SK-N-SH (cell line): Measurements from ENCODE around the gene STIM1. TPM values are rescaled to one million over a fixed set of nuclear protein-coding genes. Genes with fewer than 3 reads are reported as not detected.

Source experiments
- CTCF ChIA-PET: fragments of 300-600, 350-600 bp; formaldehyde crosslinking; extraction: SDS; loops from one replicate; lab custom pipeline; 2021; lab: Yijun Ruan, JAX
- POLR2A ChIA-PET: fragments of 350-600 bp; sonication (Branson Sonifier 250); formaldehyde crosslinking; extraction: SDS; loops from one replicate; lab custom pipeline; 2020; ENCODE audit warnings: antibody characterized with exemption, inconsistent platforms; lab: Yijun Ruan, JAX
- DNase-seq: peaks from one replicate; pipeline ENCODE4 v3.0.0; 2012
- H2AFZ ChIP-seq: fragments of 200-600 bp; sonication (generic); 2 replicates; pipeline ENCODE4 v1.8.1; 2016; ENCODE audit warnings: antibody characterized with exemption, mild to moderate bottlenecking, low read depth
- H3F3A ChIP-seq: fragments of 200-600 bp; sonication (generic); replicated peaks from 2 replicates; pipeline ENCODE3; 2016; ENCODE audit warnings: antibody characterized with exemption, mild to moderate bottlenecking; ENCODE audit not compliant: insufficient read depth
- H3K27ac ChIP-seq, 2 experiments: fragments of 200-500 bp in 1 of 2; fragments of 200-600 bp in 1 of 2; sonication (Bioruptor generic) in 1 of 2; sonication (generic), shearing (Covaris generic) in 1 of 2; 2 replicates each; pipeline versions ENCODE4 v1.5.1 to v1.6.1; 2014 to 2016; ENCODE audit warnings: low read depth in 2 of 2, inconsistent platforms in 1 of 2, low read length in 1 of 2, mild to moderate bottlenecking in 1 of 2, mixed read lengths in 1 of 2
- H3K27me3 ChIP-seq: fragments of 200-600 bp; sonication (generic), shearing (Covaris generic); 2 replicates; pipeline ENCODE4 v1.6.1; 2016; ENCODE audit warnings: mixed run types; ENCODE audit not compliant: insufficient read depth
- H3K36me3 ChIP-seq, 2 experiments: fragments of 200-500 bp in 1 of 2; fragments of 200-600 bp in 1 of 2; sonication (Bioruptor generic) in 1 of 2; sonication (generic) in 1 of 2; replicated peaks in 1 of 2; 2 replicates each; pipeline versions ENCODE3 to v1.5.1; 2014 to 2016; ENCODE audit warnings: low read length in 1 of 2, mild to moderate bottlenecking in 1 of 2; ENCODE audit not compliant: insufficient read depth in 2 of 2, control insufficient read depth in 1 of 2
- H3K4me1 ChIP-seq, 2 experiments: fragments of 200-500 bp in 1 of 2; fragments of 200-600 bp in 1 of 2; sonication (Bioruptor generic) in 1 of 2; sonication (generic), shearing (Covaris generic) in 1 of 2; 2 replicates each; pipeline versions ENCODE4 v1.5.1 to v1.6.1; 2014 to 2016; ENCODE audit warnings: low read depth in 1 of 2, low read length in 1 of 2, mixed run types in 1 of 2; ENCODE audit not compliant: insufficient read depth in 2 of 2, control insufficient read depth in 1 of 2
- H3K4me2 ChIP-seq: fragments of 200-600 bp; sonication (generic), shearing (Covaris generic); 2 replicates; pipeline ENCODE4 v1.6.1; 2017; ENCODE audit warnings: mixed run types
- H3K4me3 ChIP-seq, 2 experiments: fragments of 200-500 bp in 1 of 2; fragments of 200-600 bp in 1 of 2; sonication (Bioruptor generic) in 1 of 2; sonication (generic), shearing (Covaris generic) in 1 of 2; 2 replicates each; pipeline versions ENCODE4 v1.5.1 to v1.8.1; 2014 to 2016; ENCODE audit warnings: low read depth in 2 of 2, inconsistent platforms in 1 of 2, low read length in 1 of 2, mild to moderate bottlenecking in 1 of 2, mixed read lengths in 1 of 2, moderate library complexity in 1 of 2
- H3K79me2 ChIP-seq: fragments of 200-600 bp; sonication (generic); 2 replicates; pipeline ENCODE4 v1.8.1; 2017; ENCODE audit warnings: mild to moderate bottlenecking; ENCODE audit not compliant: insufficient read depth
- H3K9ac ChIP-seq: fragments of 200-600 bp; sonication (generic); 2 replicates; pipeline ENCODE4 v1.6.1; 2017; ENCODE audit warnings: mixed run types
- H3K9me2 ChIP-seq: fragments of 200-600 bp; sonication (generic); 2 replicates; pipeline ENCODE4 v1.6.1; 2017; ENCODE audit warnings: mixed run types
- H3K9me3 ChIP-seq: fragments of 200-600 bp; sonication (generic); 2 replicates; pipeline ENCODE4 v1.6.1; 2017; ENCODE audit warnings: mixed run types, mild to moderate bottlenecking, moderate library complexity
- H4K20me1 ChIP-seq: fragments of 200-600 bp; sonication (generic); 2 replicates; pipeline ENCODE4 v1.6.1; 2017; ENCODE audit warnings: mild to moderate bottlenecking, mixed run types; ENCODE audit not compliant: insufficient read depth
- CHD2 ChIP-seq: fragments of 150-350 bp; IDR thresholded peaks from 2 replicates; pipeline ENCODE4 v1.6.1; 2018; ENCODE audit warnings: low read length; ENCODE audit not compliant: partially characterized antibody
- ELF1 ChIP-seq: IDR thresholded peaks from 2 replicates; pipeline ENCODE4 v1.4.0; 2012
- EP300 ChIP-seq, 2 experiments: IDR thresholded peaks; 2 replicates each; pipeline versions ENCODE4 v1.4.0 to v1.6.1; 2012; ENCODE audit warnings: borderline replicate concordance in 1 of 2, low read depth in 1 of 2, low read length in 1 of 2
- FOSL2 ChIP-seq: IDR thresholded peaks from 2 replicates; pipeline ENCODE4 v1.4.0; 2012; ENCODE audit warnings: low read depth, mild to moderate bottlenecking, moderate library complexity, borderline replicate concordance
- FOXJ3 ChIP-seq: sonication (generic); formaldehyde crosslinking; IDR thresholded peaks from 2 replicates; pipeline ENCODE4 v1.5.1; 2020; ENCODE audit warnings: mild to moderate bottlenecking, missing genetic modification reagents
- FOXM1 ChIP-seq: IDR thresholded peaks from 2 replicates; pipeline ENCODE4 v1.4.0; 2012; ENCODE audit warnings: low read depth, mild to moderate bottlenecking
- JUND ChIP-seq: IDR thresholded peaks from 2 replicates; pipeline ENCODE4 v1.4.0; 2012
- RXRA ChIP-seq: IDR thresholded peaks from 2 replicates; pipeline ENCODE4 v1.4.0; 2012; ENCODE audit warnings: low read depth, mild to moderate bottlenecking, borderline replicate concordance
- YY1 ChIP-seq: IDR thresholded peaks from 2 replicates; pipeline ENCODE4 v1.4.0; 2012; ENCODE audit warnings: low read depth, mild to moderate bottlenecking
- WGBS: methylation state at CpG from one replicate; pipeline ENCODE4 v1.1.6; 2017; ENCODE audit warnings: low lambda C conversion rate; 5-methylcytosine and 5-hydroxymethylcytosine counted together
- polyA plus RNA-seq, 3 experiments: library from polyadenylated mRNA; depleted of rRNA; stranded (reverse); fragments of >200 nt; gene quantifications; 2 replicates each; pipeline ENCODE4 v1.2.3, GENCODE V29; 2012
- TF ChIP-seq, protein P1 (sequence below): fragments of 150-350 bp; IDR thresholded peaks from 2 replicates; pipeline ENCODE4 v1.6.1; 2016; ENCODE audit warnings: mild to moderate bottlenecking, low read depth, low read length
- TF ChIP-seq, protein P2 (sequence below): IDR thresholded peaks from 2 replicates; pipeline ENCODE4; 2012
- TF ChIP-seq, protein P3 (sequence below): IDR thresholded peaks from 2 replicates; pipeline ENCODE4 v1.6.1; 2012; ENCODE audit warnings: mild to moderate bottlenecking, low read depth, low read length, moderate library complexity
- TF ChIP-seq, protein P4 (sequence below): IDR thresholded peaks from 2 replicates; pipeline ENCODE4 v1.4.0; 2012; ENCODE audit warnings: low read depth, borderline replicate concordance
- TF ChIP-seq, protein P5 (sequence below): IDR thresholded peaks from 2 replicates; pipeline ENCODE4 v1.4.0; 2012; ENCODE audit warnings: low read depth, borderline replicate concordance
- TF ChIP-seq, protein P6 (sequence below): fragments of 200-600 bp; sonication (generic); IDR thresholded peaks from 2 replicates; pipeline ENCODE4 v1.6.1; 2017; ENCODE audit warnings: antibody characterized with exemption, mild to moderate bottlenecking, moderate library complexity

Gene STIM1
- polyA plus RNA-seq, 1 of the 3 experiments (the other 2 are of a cell fraction), result 29.5 TPM

DNA sequence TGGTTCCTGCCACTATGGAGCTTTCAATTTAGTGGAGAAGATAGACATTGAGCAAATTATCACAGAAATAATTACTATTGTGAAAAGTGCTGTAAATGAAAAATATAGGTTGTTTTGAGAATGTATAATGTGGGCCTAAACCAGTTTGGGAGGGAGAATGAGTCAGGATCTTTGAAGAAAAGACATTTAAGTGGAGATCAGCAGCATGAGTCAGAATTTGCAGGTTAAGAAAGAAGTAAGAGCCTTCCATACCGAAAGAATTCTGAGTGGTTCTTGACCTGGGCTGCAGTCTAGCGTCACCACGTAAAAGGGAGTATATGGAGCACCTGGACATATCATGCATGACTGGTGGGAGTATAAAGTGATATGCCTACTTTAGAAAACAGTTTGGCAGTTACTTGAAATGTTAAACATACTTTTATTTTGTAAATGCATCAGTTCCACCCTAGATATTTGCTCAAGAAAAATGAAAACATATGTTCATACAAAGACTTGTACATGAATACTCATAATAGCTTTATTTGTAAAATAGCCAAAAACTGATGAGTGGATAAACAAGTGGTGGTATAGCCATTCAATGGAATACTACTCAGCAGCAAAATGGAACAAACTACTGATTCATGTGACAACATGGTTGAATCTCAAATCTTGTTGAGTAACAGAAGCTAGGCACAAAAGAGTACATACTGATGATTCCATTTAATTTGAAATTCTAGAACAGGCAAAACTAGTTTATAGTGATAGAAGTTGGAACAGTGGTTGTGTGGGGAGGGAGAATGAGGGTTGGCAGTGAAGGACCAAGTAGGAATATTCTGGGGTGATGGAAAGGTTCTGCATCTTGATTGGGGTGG is 99.2 kb downstream of the STIM1 start:
- Histone ChIP-seq H3F3A (peaks cover 10% of the 10 kb centered on the region), H3K9me3 (no peaks in the 10 kb centered on the region), H3K36me3 (no peaks in the 10 kb centered on the region), H3K27ac (no peak overlapping the region), H3K9me2 (no peaks in the 10 kb centered on the region), H4K20me1 (no peaks in the 10 kb centered on the region), H3K9ac (no peak overlapping the region), H3K27me3 (no peaks in the 10 kb centered on the region), H3K4me2 (no peak overlapping the region), H3K79me2 (no peaks in the 10 kb centered on the region), H3K4me3 (no peak overlapping the region), H2AFZ (no peak overlapping the region), H3K4me1 (peaks cover 0 to 14% of the 10 kb centered on the region in 2 experiments; a peak in 2 of 4 replicates)
- 94% methylated on average over 3 of the region's 3 CpGs for WGBS
- DNase-seq, result no peak
- peak; percentile 36; the same call in 1 of the 2 replicates for TF ChIP-seq FOSL2
- TF ChIP-seq, protein P1, sequence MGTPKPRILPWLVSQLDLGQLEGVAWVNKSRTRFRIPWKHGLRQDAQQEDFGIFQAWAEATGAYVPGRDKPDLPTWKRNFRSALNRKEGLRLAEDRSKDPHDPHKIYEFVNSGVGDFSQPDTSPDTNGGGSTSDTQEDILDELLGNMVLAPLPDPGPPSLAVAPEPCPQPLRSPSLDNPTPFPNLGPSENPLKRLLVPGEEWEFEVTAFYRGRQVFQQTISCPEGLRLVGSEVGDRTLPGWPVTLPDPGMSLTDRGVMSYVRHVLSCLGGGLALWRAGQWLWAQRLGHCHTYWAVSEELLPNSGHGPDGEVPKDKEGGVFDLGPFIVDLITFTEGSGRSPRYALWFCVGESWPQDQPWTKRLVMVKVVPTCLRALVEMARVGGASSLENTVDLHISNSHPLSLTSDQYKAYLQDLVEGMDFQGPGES, result no peak
- ChIA-PET CTCF (interaction anchor here (0.7 kb wide), 1 partner anchor 93 kb away, joined by 3 read pairs; no protein-coding TSS in a partner anchor), POLR2A (no interaction called here)

DNA sequence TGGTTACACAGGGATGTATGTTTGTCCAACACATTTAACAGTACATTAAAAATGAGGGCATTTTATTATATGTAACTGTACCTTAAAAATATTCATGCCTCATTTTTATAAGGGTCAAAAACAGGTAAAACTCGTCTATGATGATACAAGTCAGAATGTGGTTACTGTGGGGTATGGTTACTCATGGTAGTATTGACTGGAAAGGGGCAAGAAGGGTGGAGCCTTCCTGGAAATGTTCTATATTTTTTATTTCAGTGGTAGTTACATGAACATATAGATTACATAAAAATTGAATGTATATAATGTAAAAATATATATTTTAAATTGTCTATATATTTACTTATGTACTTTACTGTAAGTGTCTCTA is 99.8 kb downstream of the STIM1 start:
- ChIA-PET CTCF (no interaction called here), POLR2A (no interaction called here)
- peaks cover 0 to 13% of the 10 kb centered on the region in 2 experiments; a peak in 2 of 4 replicates for H3K4me1 ChIP-seq
- H2AFZ ChIP-seq, result no peak overlapping the region
- H3K79me2 ChIP-seq, result no peaks in the 10 kb centered on the region
- H3K9me3 ChIP-seq, result no peaks in the 10 kb centered on the region
- H3F3A ChIP-seq, result peaks cover 13% of the 10 kb centered on the region
- no peaks in the 10 kb centered on the region for H4K20me1 ChIP-seq
- no peak overlapping the region for H3K4me3 ChIP-seq
- H3K36me3 ChIP-seq, result no peaks in the 10 kb centered on the region
- H3K27me3 ChIP-seq, result no peaks in the 10 kb centered on the region
- WGBS, result 87% methylated on average over 1 of the region's 1 CpG
- no peak for DNase-seq
- no peak overlapping the region for H3K4me2 ChIP-seq
- H3K9me2 ChIP-seq, result no peaks in the 10 kb centered on the region
- H3K27ac ChIP-seq, result no peak overlapping the region
- H3K9ac ChIP-seq, result no peak overlapping the region
- TF ChIP-seq, protein P2, sequence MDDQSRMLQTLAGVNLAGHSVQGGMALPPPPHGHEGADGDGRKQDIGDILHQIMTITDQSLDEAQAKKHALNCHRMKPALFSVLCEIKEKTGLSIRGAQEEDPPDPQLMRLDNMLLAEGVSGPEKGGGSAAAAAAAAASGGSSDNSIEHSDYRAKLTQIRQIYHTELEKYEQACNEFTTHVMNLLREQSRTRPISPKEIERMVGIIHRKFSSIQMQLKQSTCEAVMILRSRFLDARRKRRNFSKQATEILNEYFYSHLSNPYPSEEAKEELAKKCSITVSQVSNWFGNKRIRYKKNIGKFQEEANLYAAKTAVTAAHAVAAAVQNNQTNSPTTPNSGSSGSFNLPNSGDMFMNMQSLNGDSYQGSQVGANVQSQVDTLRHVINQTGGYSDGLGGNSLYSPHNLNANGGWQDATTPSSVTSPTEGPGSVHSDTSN, result no peak
- TF ChIP-seq YY1, result no peak
- TF ChIP-seq EP300 (IDR thresholded peaks at IDR 0.05; ENCODE audit: borderline replicate concordance in 1 of 2, low read depth in 1 of 2, low read length in 1 of 2), result no peak
- TF ChIP-seq, protein P3, sequence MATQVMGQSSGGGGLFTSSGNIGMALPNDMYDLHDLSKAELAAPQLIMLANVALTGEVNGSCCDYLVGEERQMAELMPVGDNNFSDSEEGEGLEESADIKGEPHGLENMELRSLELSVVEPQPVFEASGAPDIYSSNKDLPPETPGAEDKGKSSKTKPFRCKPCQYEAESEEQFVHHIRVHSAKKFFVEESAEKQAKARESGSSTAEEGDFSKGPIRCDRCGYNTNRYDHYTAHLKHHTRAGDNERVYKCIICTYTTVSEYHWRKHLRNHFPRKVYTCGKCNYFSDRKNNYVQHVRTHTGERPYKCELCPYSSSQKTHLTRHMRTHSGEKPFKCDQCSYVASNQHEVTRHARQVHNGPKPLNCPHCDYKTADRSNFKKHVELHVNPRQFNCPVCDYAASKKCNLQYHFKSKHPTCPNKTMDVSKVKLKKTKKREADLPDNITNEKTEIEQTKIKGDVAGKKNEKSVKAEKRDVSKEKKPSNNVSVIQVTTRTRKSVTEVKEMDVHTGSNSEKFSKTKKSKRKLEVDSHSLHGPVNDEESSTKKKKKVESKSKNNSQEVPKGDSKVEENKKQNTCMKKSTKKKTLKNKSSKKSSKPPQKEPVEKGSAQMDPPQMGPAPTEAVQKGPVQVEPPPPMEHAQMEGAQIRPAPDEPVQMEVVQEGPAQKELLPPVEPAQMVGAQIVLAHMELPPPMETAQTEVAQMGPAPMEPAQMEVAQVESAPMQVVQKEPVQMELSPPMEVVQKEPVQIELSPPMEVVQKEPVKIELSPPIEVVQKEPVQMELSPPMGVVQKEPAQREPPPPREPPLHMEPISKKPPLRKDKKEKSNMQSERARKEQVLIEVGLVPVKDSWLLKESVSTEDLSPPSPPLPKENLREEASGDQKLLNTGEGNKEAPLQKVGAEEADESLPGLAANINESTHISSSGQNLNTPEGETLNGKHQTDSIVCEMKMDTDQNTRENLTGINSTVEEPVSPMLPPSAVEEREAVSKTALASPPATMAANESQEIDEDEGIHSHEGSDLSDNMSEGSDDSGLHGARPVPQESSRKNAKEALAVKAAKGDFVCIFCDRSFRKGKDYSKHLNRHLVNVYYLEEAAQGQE, result no peak
- TF ChIP-seq FOSL2, result no peak
- no peak for TF ChIP-seq CHD2
- no peak for TF ChIP-seq ELF1
- TF ChIP-seq, protein P4, sequence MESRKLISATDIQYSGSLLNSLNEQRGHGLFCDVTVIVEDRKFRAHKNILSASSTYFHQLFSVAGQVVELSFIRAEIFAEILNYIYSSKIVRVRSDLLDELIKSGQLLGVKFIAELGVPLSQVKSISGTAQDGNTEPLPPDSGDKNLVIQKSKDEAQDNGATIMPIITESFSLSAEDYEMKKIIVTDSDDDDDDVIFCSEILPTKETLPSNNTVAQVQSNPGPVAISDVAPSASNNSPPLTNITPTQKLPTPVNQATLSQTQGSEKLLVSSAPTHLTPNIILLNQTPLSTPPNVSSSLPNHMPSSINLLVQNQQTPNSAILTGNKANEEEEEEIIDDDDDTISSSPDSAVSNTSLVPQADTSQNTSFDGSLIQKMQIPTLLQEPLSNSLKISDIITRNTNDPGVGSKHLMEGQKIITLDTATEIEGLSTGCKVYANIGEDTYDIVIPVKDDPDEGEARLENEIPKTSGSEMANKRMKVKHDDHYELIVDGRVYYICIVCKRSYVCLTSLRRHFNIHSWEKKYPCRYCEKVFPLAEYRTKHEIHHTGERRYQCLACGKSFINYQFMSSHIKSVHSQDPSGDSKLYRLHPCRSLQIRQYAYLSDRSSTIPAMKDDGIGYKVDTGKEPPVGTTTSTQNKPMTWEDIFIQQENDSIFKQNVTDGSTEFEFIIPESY, result no peak
- TF ChIP-seq, protein P5, sequence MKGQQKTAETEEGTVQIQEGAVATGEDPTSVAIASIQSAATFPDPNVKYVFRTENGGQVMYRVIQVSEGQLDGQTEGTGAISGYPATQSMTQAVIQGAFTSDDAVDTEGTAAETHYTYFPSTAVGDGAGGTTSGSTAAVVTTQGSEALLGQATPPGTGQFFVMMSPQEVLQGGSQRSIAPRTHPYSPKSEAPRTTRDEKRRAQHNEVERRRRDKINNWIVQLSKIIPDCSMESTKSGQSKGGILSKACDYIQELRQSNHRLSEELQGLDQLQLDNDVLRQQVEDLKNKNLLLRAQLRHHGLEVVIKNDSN, result no peak
- no peak for TF ChIP-seq RXRA
- TF ChIP-seq FOXJ3 (CRISPR knock-in tag), result no peak
- TF ChIP-seq, protein P6, sequence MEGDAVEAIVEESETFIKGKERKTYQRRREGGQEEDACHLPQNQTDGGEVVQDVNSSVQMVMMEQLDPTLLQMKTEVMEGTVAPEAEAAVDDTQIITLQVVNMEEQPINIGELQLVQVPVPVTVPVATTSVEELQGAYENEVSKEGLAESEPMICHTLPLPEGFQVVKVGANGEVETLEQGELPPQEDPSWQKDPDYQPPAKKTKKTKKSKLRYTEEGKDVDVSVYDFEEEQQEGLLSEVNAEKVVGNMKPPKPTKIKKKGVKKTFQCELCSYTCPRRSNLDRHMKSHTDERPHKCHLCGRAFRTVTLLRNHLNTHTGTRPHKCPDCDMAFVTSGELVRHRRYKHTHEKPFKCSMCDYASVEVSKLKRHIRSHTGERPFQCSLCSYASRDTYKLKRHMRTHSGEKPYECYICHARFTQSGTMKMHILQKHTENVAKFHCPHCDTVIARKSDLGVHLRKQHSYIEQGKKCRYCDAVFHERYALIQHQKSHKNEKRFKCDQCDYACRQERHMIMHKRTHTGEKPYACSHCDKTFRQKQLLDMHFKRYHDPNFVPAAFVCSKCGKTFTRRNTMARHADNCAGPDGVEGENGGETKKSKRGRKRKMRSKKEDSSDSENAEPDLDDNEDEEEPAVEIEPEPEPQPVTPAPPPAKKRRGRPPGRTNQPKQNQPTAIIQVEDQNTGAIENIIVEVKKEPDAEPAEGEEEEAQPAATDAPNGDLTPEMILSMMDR, result no peak
- no peak for TF ChIP-seq FOXM1
- no peak for TF ChIP-seq JUND
